PC-3 (cell line): Measurements from ENCODE around the gene MTA1. TPM values are rescaled to one million over a fixed set of nuclear protein-coding genes. Genes with fewer than 3 reads are reported as not detected.

ENCODE experiments used
- ATAC-seq: fragments of 200-7000 bp; cut with Tn5 transposase; 2 replicates; pipeline ENCODE4 v1.9.1; 2020; ENCODE audit warnings: mild to moderate bottlenecking, moderate library complexity
- BruUV-seq: library from RNA; stranded (reverse); fragments of 400-500 nt; replicated peaks from 2 replicates; lab custom pipeline; 2021; lab: Mats Ljungman, UMichigan
- CTCF ChIA-PET: fragments of 300-600 bp; sonication (Branson Sonifier 250); formaldehyde crosslinking; loops from one replicate; lab custom pipeline; 2022; ENCODE audit warnings: antibody characterized with exemption; lab: Charles Lee
- POLR2A ChIA-PET: fragments of 300-600 bp; sonication (Branson Sonifier 250); formaldehyde crosslinking; loops from one replicate; lab custom pipeline; 2022; ENCODE audit warnings: antibody characterized with exemption; ENCODE audit not compliant: unreplicated experiment; lab: Charles Lee
- DNase-seq: peaks from one replicate; pipeline ENCODE4 v3.0.0-alpha.2; 2015
- H2AFZ ChIP-seq: fragments of 300-600 bp; sonication (generic); 2 replicates; pipeline ENCODE4 v1.6.0; 2016; ENCODE audit warnings: antibody characterized with exemption, low read length
- H3F3A ChIP-seq: fragments of 300-600 bp; sonication (generic); one replicate; pipeline ENCODE4 v1.6.0; 2017; ENCODE audit warnings: antibody characterized with exemption, low read length, control low read depth, mild to moderate bottlenecking; ENCODE audit not compliant: unreplicated experiment
- H3K27ac ChIP-seq: fragments of 300-600 bp; sonication (generic); 2 replicates; pipeline ENCODE4 v1.5.1; 2016; ENCODE audit warnings: mild to moderate bottlenecking, low read length
- H3K27me3 ChIP-seq: fragments of 300-600 bp; sonication (generic); 2 replicates; pipeline ENCODE4 v1.6.1; 2016; ENCODE audit warnings: low read length, mixed read lengths
- H3K36me3 ChIP-seq: fragments of 300-600 bp; sonication (generic); 2 replicates; pipeline ENCODE4 v1.6.1; 2016; ENCODE audit warnings: low read depth, mixed run types, low read length, mixed read lengths
- H3K4me1 ChIP-seq: fragments of 300-600 bp; sonication (generic); 2 replicates; pipeline ENCODE4 v1.5.1; 2016; ENCODE audit warnings: low read length; ENCODE audit not compliant: insufficient read depth
- H3K4me2 ChIP-seq: fragments of 300-600 bp; sonication (generic); 2 replicates; pipeline ENCODE4 v1.6.0; 2016; ENCODE audit warnings: low read length
- H3K4me3 ChIP-seq: fragments of 300-600 bp; sonication (generic); 2 replicates; pipeline ENCODE4 v1.5.1; 2016; ENCODE audit warnings: mild to moderate bottlenecking, low read length, mixed read lengths
- H3K79me2 ChIP-seq: fragments of 300-600 bp; sonication (generic); 2 replicates; pipeline ENCODE4 v1.6.1; 2017; ENCODE audit warnings: low read length, mixed read lengths
- H3K9ac ChIP-seq: fragments of 300-600 bp; sonication (generic); 2 replicates; pipeline ENCODE4 v1.6.0; 2016; ENCODE audit warnings: mild to moderate bottlenecking, low read length
- H3K9me2 ChIP-seq: fragments of 300-600 bp; sonication (generic); replicated peaks from 2 replicates; pipeline ENCODE4 v1.6.1; 2016; ENCODE audit warnings: mixed run types, low read length, mixed read lengths
- H3K9me3 ChIP-seq: fragments of 300-600 bp; sonication (generic); 2 replicates; pipeline ENCODE4 v1.6.1; 2016; ENCODE audit warnings: low read length, mixed read lengths
- H4K20me1 ChIP-seq: fragments of 300-600 bp; sonication (generic); 2 replicates; pipeline ENCODE4 v1.6.1; 2016; ENCODE audit warnings: low read length, mixed read lengths
- CTCF ChIP-seq: fragments of 300-600 bp; sonication (generic); conservative IDR thresholded peaks from 2 replicates; pipeline ENCODE4 v1.5.1; 2017; ENCODE audit warnings: antibody characterized with exemption, low read depth, mild to moderate bottlenecking, low read length
- EZH2 ChIP-seq: fragments of 300-600 bp; sonication (generic); IDR thresholded peaks from one replicate; pipeline ENCODE4 v1.6.1; 2017; ENCODE audit warnings: antibody characterized with exemption, mild to moderate bottlenecking, low read length; ENCODE audit not compliant: unreplicated experiment
- EZH2phosphoT487 ChIP-seq: fragments of 300-600 bp; sonication (generic); IDR thresholded peaks from 2 replicates; pipeline ENCODE4 v1.6.1; 2018; ENCODE audit warnings: mild to moderate bottlenecking, antibody characterized with exemption, low read length, borderline replicate concordance
- intact Hi-C: fragments of 100-400 bp; cut with micrococcal nuclease; formaldehyde crosslinking; loops from 2 replicates; pipeline ENCODE4 v1.9.0; 2023
- total RNA-seq: library from RNA; depleted of rRNA; stranded (reverse); fragments of >200 nt; gene quantifications from 2 replicates; pipeline ENCODE4 v1.2.3, GENCODE V29; 2014

Gene MTA1
- total RNA-seq, 1 experiment from 2014 or later = 82.3 TPM

DNA sequence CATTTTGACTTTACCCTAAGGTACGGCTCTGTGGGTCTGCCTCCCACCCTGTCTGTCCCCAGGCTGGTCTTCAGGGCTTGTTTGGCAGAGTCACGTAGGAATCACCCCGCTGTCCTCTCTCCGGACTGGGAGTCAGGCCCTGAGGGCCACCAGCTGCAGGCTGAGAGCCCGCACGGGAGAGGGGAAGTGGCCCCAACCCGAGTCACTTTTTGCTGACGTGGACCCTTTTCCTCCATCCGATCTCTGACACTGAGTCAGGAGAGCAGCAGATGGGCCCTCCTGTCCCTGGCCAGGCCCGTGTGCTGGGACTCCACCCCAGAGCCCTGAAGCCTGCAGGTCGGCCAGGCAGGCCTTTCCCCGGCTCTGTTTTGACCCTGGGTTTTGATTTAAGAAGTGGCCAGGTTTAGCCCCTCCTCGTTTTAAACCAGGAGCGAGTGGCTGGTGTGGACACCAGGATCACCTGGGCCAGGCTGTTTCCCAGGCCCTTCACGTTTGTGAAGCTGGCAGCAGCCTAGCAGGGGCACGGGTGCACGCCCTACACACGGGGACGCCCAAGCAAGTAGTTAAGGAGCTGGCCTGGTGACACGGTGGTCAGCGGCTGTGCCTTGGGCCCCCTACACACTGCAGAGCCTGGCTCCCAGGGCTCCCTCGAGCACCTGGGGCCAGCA is 33.8 kb upstream of the MTA1 start:
- H3K27ac ChIP-seq = no peak overlapping the region
- H2AFZ ChIP-seq = no peak overlapping the region
- POLR2A ChIA-PET = no interaction called here
- H3K4me2 ChIP-seq = no peak overlapping the region
- ATAC-seq (no peak), DNase-seq (no peak)
- CTCF ChIA-PET = no interaction called here
- H3K4me1 ChIP-seq = no peaks in the 10 kb centered on the region
- no peaks in the 10 kb centered on the region for H3F3A ChIP-seq
- H3K9ac ChIP-seq = no peak overlapping the region
- TF ChIP-seq CTCF = no peak
- H3K27me3 ChIP-seq = no peaks in the 10 kb centered on the region
- no peaks in the 10 kb centered on the region for H3K9me3 ChIP-seq
- no peaks in the 10 kb centered on the region for H3K79me2 ChIP-seq
- no peaks in the 10 kb centered on the region for H3K9me2 ChIP-seq
- no peaks in the 10 kb centered on the region for H3K36me3 ChIP-seq
- H3K4me3 ChIP-seq = no peak overlapping the region
- intact Hi-C loops = no loop called here
- no TSS peak for BruUV-seq
- H4K20me1 ChIP-seq = no peaks in the 10 kb centered on the region

GRCh38 chr14:105386581-105387529 is 32.8 kb upstream of the MTA1 start:
- no peak overlapping the region for H3K4me2 ChIP-seq
- ATAC-seq (no peak), DNase-seq (no peak)
- no peaks in the 10 kb centered on the region for H3K4me1 ChIP-seq
- no peak overlapping the region for H2AFZ ChIP-seq
- no TSS peak for BruUV-seq
- no peaks in the 10 kb centered on the region for H3F3A ChIP-seq
- H3K9me3 ChIP-seq = no peaks in the 10 kb centered on the region
- H3K9ac ChIP-seq = no peak overlapping the region
- H4K20me1 ChIP-seq = no peaks in the 10 kb centered on the region
- no peaks in the 10 kb centered on the region for H3K27me3 ChIP-seq
- no peaks in the 10 kb centered on the region for H3K79me2 ChIP-seq
- H3K4me3 ChIP-seq = no peak overlapping the region
- ChIA-PET CTCF (no interaction called here), POLR2A (no interaction called here)
- H3K27ac ChIP-seq = no peak overlapping the region
- TF ChIP-seq EZH2 = no peak
- TF ChIP-seq CTCF = no peak
- no peak for TF ChIP-seq EZH2phosphoT487
- intact Hi-C loops = no loop called here
- H3K9me2 ChIP-seq = no peaks in the 10 kb centered on the region
- H3K36me3 ChIP-seq = no peaks in the 10 kb centered on the region

DNA sequence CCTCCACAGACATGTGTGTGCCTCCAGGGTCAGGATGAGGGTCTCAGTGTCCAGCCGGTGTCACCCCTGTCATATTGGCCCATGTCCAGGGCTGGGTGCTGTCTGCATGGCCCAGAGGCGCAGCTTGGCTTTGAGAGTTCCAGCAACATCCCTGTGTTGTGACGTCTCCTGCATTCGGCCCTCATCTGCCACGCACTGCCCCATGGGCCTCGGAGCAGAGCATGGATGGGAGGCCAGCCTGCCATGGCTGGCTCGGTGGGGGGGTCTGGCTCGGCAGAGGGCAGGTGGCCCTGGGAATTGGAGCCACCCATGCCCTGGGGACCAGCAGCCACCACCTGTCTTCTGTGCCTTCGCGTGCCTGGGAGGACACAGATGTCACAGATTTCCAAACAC is 32.1 kb upstream of the MTA1 start:
- Histone ChIP-seq H3K9me2 (no peaks in the 10 kb centered on the region), H3K27me3 (no peaks in the 10 kb centered on the region), H3K9me3 (no peaks in the 10 kb centered on the region), H4K20me1 (no peaks in the 10 kb centered on the region), H3F3A (no peaks in the 10 kb centered on the region), H3K4me2 (no peak overlapping the region), H3K27ac (no peak overlapping the region), H2AFZ (no peak overlapping the region), H3K4me1 (no peaks in the 10 kb centered on the region), H3K4me3 (no peak overlapping the region), H3K79me2 (no peaks in the 10 kb centered on the region), H3K36me3 (no peaks in the 10 kb centered on the region), H3K9ac (no peak overlapping the region)
- no peak for DNase-seq
- POLR2A ChIA-PET = no interaction called here
- TF ChIP-seq CTCF (no peak), EZH2phosphoT487 (no peak)
- BruUV-seq = no TSS peak
- CTCF ChIA-PET = no interaction called here
- intact Hi-C loops = no loop called here
- no peak for ATAC-seq
